BE2C (cell line): ENCODE results near the gene LMBRD2.

Experiments used
- DNase-seq: peaks from one replicate; pipeline ENCODE4 v3.0.0-alpha.2; 2020
- H3K27me3 ChIP-seq: fragments of 250-450 bp; sonication (Bioruptor Pico); 2 replicates; pipeline ENCODE4 v1.5.1; 2020; ENCODE audit warnings: mild to moderate bottlenecking
- H3K36me3 ChIP-seq: fragments of 250-450 bp; sonication (Bioruptor Pico); 2 replicates; pipeline ENCODE4 v1.5.1; 2020; ENCODE audit warnings: mild to moderate bottlenecking
- H3K4me1 ChIP-seq: fragments of 250-450 bp; sonication (Bioruptor Pico); 2 replicates; pipeline ENCODE4 v1.5.1; 2020
- H3K4me3 ChIP-seq: 2 replicates; pipeline ENCODE4 v1.5.1; 2011; ENCODE audit warnings: low read depth, low read length
- H3K9me3 ChIP-seq: fragments of 250-450 bp; sonication (Bioruptor Pico); 2 replicates; pipeline ENCODE4 v1.5.1; 2020
- CTCF ChIP-seq: IDR thresholded peaks from 2 replicates; pipeline ENCODE4 v1.5.1; 2012; ENCODE audit warnings: mild to moderate bottlenecking, low read depth, low read length

Gene LMBRD2

GRCh38 chr5:36175043-36175442 lies 23.4 kb upstream of the LMBRD2 start:
- peaks cover 95% of the 10 kb centered on the region for H3K36me3 ChIP-seq

GRCh38 chr5:36174119-36174518 lies 22.4 kb upstream of the LMBRD2 start:
- no peaks in the 10 kb centered on the region; the same call in 1 of the 2 replicates for H3K4me1 ChIP-seq
- H3K36me3 ChIP-seq = peaks cover 95% of the 10 kb centered on the region
- H3K9me3 ChIP-seq = no peaks in the 10 kb centered on the region
- no peak for TF ChIP-seq CTCF
- H3K4me3 ChIP-seq = no peak overlapping the region
- DNase-seq = no peak
- no peaks in the 10 kb centered on the region for H3K27me3 ChIP-seq

More at GRCh38 chr5:36175043-36175442, 23.4 kb upstream of the LMBRD2 start:
- Histone ChIP-seq H3K4me3 (no peak overlapping the region), H3K4me1 (no peaks in the 10 kb centered on the region; the same call in 1 of the 2 replicates), H3K9me3 (no peaks in the 10 kb centered on the region), H3K27me3 (no peaks in the 10 kb centered on the region)
- DNase-seq = no peak
- TF ChIP-seq CTCF = no peak

GRCh38 chr5:36173426-36173825 lies 21.7 kb upstream of the LMBRD2 start:
- Histone ChIP-seq H3K36me3 (peaks cover 95% of the 10 kb centered on the region), H3K4me3 (no peak overlapping the region), H3K9me3 (no peaks in the 10 kb centered on the region), H3K4me1 (peaks cover under 1% of the 10 kb centered on the region; the same call in 1 of the 2 replicates), H3K27me3 (no peaks in the 10 kb centered on the region)
- TF ChIP-seq CTCF = no peak
- DNase-seq = no peak

- Histone ChIP-seq H3K4me3 (no peak overlapping the region), H3K9me3 (no peaks in the 10 kb centered on the region), H3K36me3 (peaks cover 95% of the 10 kb centered on the region), H3K27me3 (no peaks in the 10 kb centered on the region), H3K4me1 (peaks cover 2% of the 10 kb centered on the region; the same call in 1 of the 2 replicates)
- TF ChIP-seq CTCF = no peak
- DNase-seq = no peak
These were observed 20.9 kb upstream of the LMBRD2 start for GRCh38 chr5:36172599-36172998.

GRCh38 chr5:36170832-36171424 lies 19.2 kb upstream of the LMBRD2 start:
- Histone ChIP-seq H3K36me3 (peaks cover 96% of the 10 kb centered on the region), H3K4me3 (no peak overlapping the region), H3K4me1 (peaks cover 2% of the 10 kb centered on the region; the same call in 1 of the 2 replicates), H3K9me3 (no peaks in the 10 kb centered on the region), H3K27me3 (no peaks in the 10 kb centered on the region)
- no peak for TF ChIP-seq CTCF
- no peak for DNase-seq

- Histone ChIP-seq H3K4me1 (peaks cover 2% of the 10 kb centered on the region; the same call in 1 of the 2 replicates), H3K9me3 (no peaks in the 10 kb centered on the region), H3K4me3 (no peak overlapping the region), H3K36me3 (peaks cover 99% of the 10 kb centered on the region), H3K27me3 (no peaks in the 10 kb centered on the region)
- no peak for TF ChIP-seq CTCF
- no peak for DNase-seq
These were observed 17.1 kb upstream of the LMBRD2 start for GRCh38 chr5:36168737-36169136.
